K562 (cell line): Measurements from ENCODE around the gene DENND1A. TPM values are rescaled to one million over a fixed set of nuclear protein-coding genes. Genes with fewer than 3 reads are reported as not detected.

Experiments
- ATAC-seq: fragments of 200-7000 bp; cut with Tn5 transposase; 3 replicates; pipeline ENCODE4 v1.9.1; 2020; ENCODE audit warnings: moderate library complexity
- BruUV-seq: library from RNA; stranded (reverse); fragments of 400-500 nt; replicated peaks from 2 replicates; lab custom pipeline; 2021; lab: Mats Ljungman, UMichigan
- CTCF ChIA-PET: fragments of 300-600 bp; formaldehyde crosslinking; extraction: SDS; loops from one replicate; lab custom pipeline; 2021; ENCODE audit warnings: low intra/inter-chr PET ratio; lab: Yijun Ruan, JAX
- POLR2A ChIA-PET: fragments of 300-600, 350-650 bp; sonication (Branson Sonifier 250); formaldehyde crosslinking; extraction: SDS; loops from one replicate; lab custom pipeline; 2021; ENCODE audit warnings: antibody characterized with exemption, inconsistent platforms; lab: Yijun Ruan, JAX
- DNase-seq, 4 experiments: peaks; one replicate each; pipeline versions ENCODE4 v3.0.0 to v3.0.0-alpha.2; 2011 to 2018; ENCODE audit warnings: low spot score in 3 of 4, mixed read lengths in 3 of 4; ENCODE audit errors: extremely low read depth in 1 of 4
- FAIRE-seq: peaks from 2 replicates; lab custom pipeline; 2011; peaks lifted over from hg19 to GRCh38; lab: Jason Lieb, UNC
- H2AFZ ChIP-seq: 2 replicates; pipeline ENCODE4 v1.6.0; 2011; ENCODE audit warnings: low read depth, low read length, control low read depth, inconsistent platforms
- H3K27ac ChIP-seq: fragments of 200-600 bp; 3 replicates; pipeline ENCODE4 v1.8.0; 2011; ENCODE audit warnings: low read depth, mild to moderate bottlenecking, control low read depth, inconsistent platforms, low read length, moderate library complexity, mixed read lengths; ENCODE audit errors: extremely low read depth
- H3K27me3 ChIP-seq, 2 experiments: fragments of 300-600 bp in 1 of 2; 2 replicates in 1 of 2; 3 replicates in 1 of 2; pipeline versions ENCODE4 v1.6.0 to v1.8.0; 2011; ENCODE audit warnings: inconsistent platforms in 2 of 2, low read length in 2 of 2, mild to moderate bottlenecking in 1 of 2, mixed read lengths in 1 of 2, moderate library complexity in 1 of 2; ENCODE audit not compliant: control insufficient read depth in 2 of 2, insufficient read depth in 2 of 2
- H3K36me3 ChIP-seq: fragments of 300-600 bp; 3 replicates; pipeline ENCODE4 v1.8.0; 2011; ENCODE audit warnings: mild to moderate bottlenecking, low read length, inconsistent platforms; ENCODE audit not compliant: control insufficient read depth, insufficient read depth
- H3K4me1 ChIP-seq, 2 experiments: fragments of 200-600 bp in 1 of 2; replicated peaks in 1 of 2; 2 replicates in 1 of 2; 3 replicates in 1 of 2; pipeline versions ENCODE4 v1.5.1 to v1.8.0; 2011; ENCODE audit warnings: inconsistent platforms in 2 of 2, low read length in 2 of 2, mild to moderate bottlenecking in 1 of 2, mixed read lengths in 1 of 2, moderate library complexity in 1 of 2; ENCODE audit not compliant: control insufficient read depth in 2 of 2, insufficient read depth in 2 of 2
- H3K4me2 ChIP-seq: 2 replicates; pipeline ENCODE4 v1.6.1; 2011; ENCODE audit warnings: low read length, control low read depth, inconsistent platforms, mixed read lengths; ENCODE audit not compliant: insufficient read depth
- H3K4me3 ChIP-seq: fragments of 200-600 bp; sonication (generic), shearing (Covaris generic); 2 replicates; pipeline ENCODE4 v1.5.1; 2016; ENCODE audit warnings: control low read depth, inconsistent platforms
- H3K79me2 ChIP-seq: fragments of 200-600 bp; 3 replicates; pipeline ENCODE4 v1.8.0; 2011; ENCODE audit warnings: low read length, inconsistent platforms; ENCODE audit not compliant: control insufficient read depth, insufficient read depth
- H3K9ac ChIP-seq, 2 experiments: 2 replicates each; pipeline versions ENCODE4 v1.6.0 to v1.6.1; 2011; ENCODE audit warnings: low read depth in 2 of 2, low read length in 2 of 2, control low read depth in 1 of 2, inconsistent platforms in 1 of 2, mild to moderate bottlenecking in 1 of 2, mixed read lengths in 1 of 2; ENCODE audit not compliant: insufficient read depth in 1 of 2
- H3K9me1 ChIP-seq: one replicate; pipeline ENCODE4 v1.6.0; 2011; ENCODE audit warnings: inconsistent platforms, mild to moderate bottlenecking, low read length, moderate library complexity; ENCODE audit not compliant: control insufficient read depth, insufficient read depth
- H3K9me3 ChIP-seq: replicated peaks from 2 replicates; pipeline ENCODE4 v1.5.1; 2011; ENCODE audit warnings: low read depth, low read length, inconsistent platforms; ENCODE audit not compliant: control insufficient read depth, insufficient read depth
- H4K20me1 ChIP-seq: replicated peaks from 2 replicates; pipeline ENCODE4 v1.6.1; 2011; ENCODE audit warnings: low read length, inconsistent platforms, mixed read lengths; ENCODE audit not compliant: control insufficient read depth, insufficient read depth
- CEBPB ChIP-seq: fragments of 450-650 bp; IDR thresholded peaks from 2 replicates; pipeline ENCODE4 v1.6.1; 2016; ENCODE audit warnings: missing genetic modification characterization, missing compliant biosample characterization
- CEBPG ChIP-seq, 3 experiments: fragments of 200-800 bp in 1 of 3; sonication (Bioruptor generic) in 1 of 3; sonication (generic) in 1 of 3; formaldehyde crosslinking in 1 of 3; IDR thresholded peaks in 2 of 3; conservative IDR thresholded peaks in 1 of 3; 2 replicates each; pipeline versions ENCODE4 v1.6.1 to v1.8.0; 2016 to 2022; ENCODE audit warnings: missing compliant biosample characterization in 2 of 3, missing genetic modification characterization in 2 of 3, mild to moderate bottlenecking in 1 of 3, missing genetic modification reagents in 1 of 3
- MAFF ChIP-seq: IDR thresholded peaks from 2 replicates; pipeline ENCODE4 v1.6.1; 2012; ENCODE audit warnings: low read length, improper control_type of control experiment
- NFIX ChIP-seq: fragments of 250-450 bp; sonication (Bioruptor Pico); IDR thresholded peaks from 2 replicates; pipeline ENCODE4 v1.4.0; 2020; ENCODE audit warnings: low read depth, mild to moderate bottlenecking, moderate library complexity
- SMARCA4 ChIP-seq: fragments of 450-650 bp; IDR thresholded peaks from 2 replicates; pipeline ENCODE4 v1.6.1; 2016
- ZNF507 ChIP-seq: conservative IDR thresholded peaks from 2 replicates; pipeline ENCODE4 v1.6.1; 2017; ENCODE audit warnings: missing genetic modification characterization, missing compliant biosample characterization
- WGBS: fragments of 100-300 bp; shearing (Covaris generic); methylation state at CpG from one replicate; pipeline ENCODE4 v1.1.6; 2016; ENCODE audit warnings: low coverage, mixed read lengths; ENCODE audit not compliant: insufficient coverage; ENCODE audit errors: missing lambda C conversion rate; 5-methylcytosine and 5-hydroxymethylcytosine counted together
- in situ Hi-C: fragments of 300-500 bp; cut with MboI; formaldehyde crosslinking; loops from 4 replicates; pipeline ENCODE4 v1.15.0; 2018; ENCODE audit warnings: inconsistent platforms, mixed read lengths
- intact Hi-C: fragments of 100-400 bp; cut with micrococcal nuclease; formaldehyde crosslinking; loops from 2 replicates; pipeline ENCODE4 v1.14.2; 2022
- polyA plus RNA-seq, 8 experiments: library from polyadenylated mRNA; depleted of rRNA in 4 of 8; stranded (reverse) in 5 of 8; unstranded in 3 of 8; fragments of >200 nt; fragmentation: Nextera tagmentation in 2 of 8; fragmentation: Illumina TruSeq in 1 of 8; extraction: Ambion mirVana in 2 of 8; extraction: Trizol in 1 of 8; gene quantifications; 2 replicates each; pipeline versions ENCODE4 v1.2.1 to v1.2.3, GENCODE V29; 2011 to 2014; ENCODE audit warnings: inconsistent platforms in 1 of 8, missing spikeins in 1 of 8
- total RNA-seq, 7 experiments: library from RNA; depleted of rRNA in 6 of 7; stranded (reverse); fragments of >200 nt in 6 of 7; fragmentation: Illumina TruSeq in 2 of 7; extraction: Trizol in 2 of 7; gene quantifications; 2 replicates each; pipeline versions ENCODE4 v1.2.1 to v1.2.3, GENCODE V29; 2011 to 2021; ENCODE audit warnings: low replicate concordance in 1 of 7
- TF ChIP-seq, protein P1 (sequence below): fragments of 150-350 bp; IDR thresholded peaks from 2 replicates; pipeline ENCODE4 v1.6.1; 2014; ENCODE audit warnings: low read depth, mild to moderate bottlenecking, low read length, borderline replicate concordance

The DENND1A gene
- total and polyA plus RNA-seq, 9 of the 15 experiments (the other 6 are each of a cell fraction or from before 2014, with no cell fraction given) = 7.6 to 29.5 (median 15.7) TPM

GRCh38 chr9:123540457-123540856 lies 389.5 kb downstream of the DENND1A start (continued):
- TF ChIP-seq SMARCA4 (no peak), ZNF507 (tag) (no peak)

GRCh38 chr9:123537809-123538208 lies 392.1 kb downstream of the DENND1A start:
- ChIA-PET POLR2A (interaction anchor here (0.7 to 1.5 kb wide), 2 partner anchors 10 to 127 kb away, joined by 3 read pairs; no protein-coding TSS in a partner anchor), CTCF (no interaction called here)
- Histone ChIP-seq H4K20me1 (peaks cover 4% of the 10 kb centered on the region; the same call in 1 of the 2 replicates), H3K9me1 (no peaks in the 10 kb centered on the region), H3K9ac (no peak overlapping the region), H2AFZ (no peak overlapping the region), H3K27me3 (no peaks in the 10 kb centered on the region), H3K9me3 (no peaks in the 10 kb centered on the region), H3K4me2 (no peak overlapping the region), H3K4me3 (no peak overlapping the region), H3K79me2 (no peaks in the 10 kb centered on the region), H3K27ac (no peak overlapping the region), H3K36me3 (no peaks in the 10 kb centered on the region), H3K4me1 (no peaks in the 10 kb centered on the region)
- no TSS peak for BruUV-seq
- WGBS = 58% methylated on average over 3 of the region's 3 CpGs
- in situ Hi-C loops = loop anchor here (25.0 kb wide), 1 partner anchor 774 kb away; no protein-coding TSS in a partner anchor
- no peak for FAIRE-seq
- TF ChIP-seq NFIX (CRISPR knock-in tag) = no peak
- TF ChIP-seq CEBPG (CRISPR knock-in tag; IDR thresholded peaks at IDR 0.05) = no peak
- peak; percentile 21 to 33; a peak in 2 of 4 replicates for TF ChIP-seq CEBPG (tag; conservative IDR thresholded peaks at IDR 0.05 in 1 of 2, IDR thresholded peaks at IDR 0.05 in 1 of 2)
- TF ChIP-seq, protein P1, sequence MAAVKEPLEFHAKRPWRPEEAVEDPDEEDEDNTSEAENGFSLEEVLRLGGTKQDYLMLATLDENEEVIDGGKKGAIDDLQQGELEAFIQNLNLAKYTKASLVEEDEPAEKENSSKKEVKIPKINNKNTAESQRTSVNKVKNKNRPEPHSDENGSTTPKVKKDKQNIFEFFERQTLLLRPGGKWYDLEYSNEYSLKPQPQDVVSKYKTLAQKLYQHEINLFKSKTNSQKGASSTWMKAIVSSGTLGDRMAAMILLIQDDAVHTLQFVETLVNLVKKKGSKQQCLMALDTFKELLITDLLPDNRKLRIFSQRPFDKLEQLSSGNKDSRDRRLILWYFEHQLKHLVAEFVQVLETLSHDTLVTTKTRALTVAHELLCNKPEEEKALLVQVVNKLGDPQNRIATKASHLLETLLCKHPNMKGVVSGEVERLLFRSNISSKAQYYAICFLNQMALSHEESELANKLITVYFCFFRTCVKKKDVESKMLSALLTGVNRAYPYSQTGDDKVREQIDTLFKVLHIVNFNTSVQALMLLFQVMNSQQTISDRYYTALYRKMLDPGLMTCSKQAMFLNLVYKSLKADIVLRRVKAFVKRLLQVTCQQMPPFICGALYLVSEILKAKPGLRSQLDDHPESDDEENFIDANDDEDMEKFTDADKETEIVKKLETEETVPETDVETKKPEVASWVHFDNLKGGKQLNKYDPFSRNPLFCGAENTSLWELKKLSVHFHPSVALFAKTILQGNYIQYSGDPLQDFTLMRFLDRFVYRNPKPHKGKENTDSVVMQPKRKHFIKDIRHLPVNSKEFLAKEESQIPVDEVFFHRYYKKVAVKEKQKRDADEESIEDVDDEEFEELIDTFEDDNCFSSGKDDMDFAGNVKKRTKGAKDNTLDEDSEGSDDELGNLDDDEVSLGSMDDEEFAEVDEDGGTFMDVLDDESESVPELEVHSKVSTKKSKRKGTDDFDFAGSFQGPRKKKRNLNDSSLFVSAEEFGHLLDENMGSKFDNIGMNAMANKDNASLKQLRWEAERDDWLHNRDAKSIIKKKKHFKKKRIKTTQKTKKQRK = no peak
- peak; percentile 82 for TF ChIP-seq CEBPB
- TF ChIP-seq MAFF = no peak
- intact Hi-C loops = loop anchor here (2.0 kb wide), 1 partner anchor 135 kb away; no protein-coding TSS in a partner anchor
- DNase-seq = no peak
- ATAC-seq = no peak
